Measurements from ENCODE around the gene PNPLA6. TPM values are rescaled to one million over a fixed set of nuclear protein-coding genes. Genes with fewer than 3 reads are reported as not detected.

PNPLA6 gene
- total RNA-seq, 1 experiment from 2014 or later = 65.8 TPM

DNA sequence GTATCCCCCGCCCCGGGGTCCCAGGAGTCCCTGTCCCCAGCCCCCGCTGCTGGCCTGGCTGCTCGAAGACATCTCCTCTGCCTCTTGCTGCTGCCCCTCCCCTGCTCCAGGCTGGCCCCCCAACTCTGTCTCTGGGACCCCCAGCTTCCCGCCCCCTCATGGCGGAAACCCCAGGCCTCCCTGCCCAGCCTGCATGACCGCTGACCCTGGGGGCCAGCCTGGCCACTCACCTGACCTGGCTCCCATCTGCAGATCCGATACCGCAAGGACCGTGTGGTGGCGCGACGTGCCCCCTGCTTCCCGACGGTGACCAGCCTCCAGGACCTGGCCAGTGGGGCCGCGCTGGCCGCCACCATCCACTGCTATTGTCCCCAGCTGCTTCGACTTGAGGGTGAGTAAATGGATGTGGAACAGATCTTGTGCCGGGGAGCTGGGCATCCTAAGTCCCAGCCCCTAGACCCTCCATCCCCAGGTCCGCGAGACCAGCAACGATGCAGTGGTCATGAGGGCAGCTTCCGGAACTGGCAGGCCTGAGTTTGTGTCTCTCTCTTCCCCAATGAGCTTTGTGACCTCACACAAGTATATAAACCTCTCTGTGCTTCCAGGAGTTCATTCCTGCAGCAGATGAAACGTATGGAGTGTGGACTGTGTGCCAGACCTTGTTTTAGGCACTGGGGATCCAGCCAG, 72.5 kb downstream of the PNPLA6 start:
- no peaks in the 10 kb centered on the region for H3K9me3 ChIP-seq (ENCODE audit: low read length)
- H3K79me2 ChIP-seq (ENCODE audit: low read length) = no peaks in the 10 kb centered on the region
- no peaks in the 10 kb centered on the region for H3K9me2 ChIP-seq (replicated peaks; ENCODE audit: insufficient read depth, low read length)
- H3K4me3 ChIP-seq (ENCODE audit: low read length) = no peak overlapping the region
- H3K27ac ChIP-seq (ENCODE audit: low read length) = no peak overlapping the region
- H3K9ac ChIP-seq (ENCODE audit: low read length) = no peak overlapping the region
- H4K20me1 ChIP-seq (ENCODE audit: insufficient read depth, low read depth, low read length) = no peaks in the 10 kb centered on the region
- no peak overlapping the region for H3K4me2 ChIP-seq (ENCODE audit: low read depth, low read length, poor library complexity, severe bottlenecking)
- H3K36me3 ChIP-seq (ENCODE audit: insufficient read depth, low read length) = no peaks in the 10 kb centered on the region
- no peaks in the 10 kb centered on the region for H3K27me3 ChIP-seq (ENCODE audit: low read length)
- DNase-seq = no peak
- H3K4me1 ChIP-seq (ENCODE audit: low read length) = no peaks in the 10 kb centered on the region
- no peak overlapping the region for H2AFZ ChIP-seq (ENCODE audit: low read length)

DNA sequence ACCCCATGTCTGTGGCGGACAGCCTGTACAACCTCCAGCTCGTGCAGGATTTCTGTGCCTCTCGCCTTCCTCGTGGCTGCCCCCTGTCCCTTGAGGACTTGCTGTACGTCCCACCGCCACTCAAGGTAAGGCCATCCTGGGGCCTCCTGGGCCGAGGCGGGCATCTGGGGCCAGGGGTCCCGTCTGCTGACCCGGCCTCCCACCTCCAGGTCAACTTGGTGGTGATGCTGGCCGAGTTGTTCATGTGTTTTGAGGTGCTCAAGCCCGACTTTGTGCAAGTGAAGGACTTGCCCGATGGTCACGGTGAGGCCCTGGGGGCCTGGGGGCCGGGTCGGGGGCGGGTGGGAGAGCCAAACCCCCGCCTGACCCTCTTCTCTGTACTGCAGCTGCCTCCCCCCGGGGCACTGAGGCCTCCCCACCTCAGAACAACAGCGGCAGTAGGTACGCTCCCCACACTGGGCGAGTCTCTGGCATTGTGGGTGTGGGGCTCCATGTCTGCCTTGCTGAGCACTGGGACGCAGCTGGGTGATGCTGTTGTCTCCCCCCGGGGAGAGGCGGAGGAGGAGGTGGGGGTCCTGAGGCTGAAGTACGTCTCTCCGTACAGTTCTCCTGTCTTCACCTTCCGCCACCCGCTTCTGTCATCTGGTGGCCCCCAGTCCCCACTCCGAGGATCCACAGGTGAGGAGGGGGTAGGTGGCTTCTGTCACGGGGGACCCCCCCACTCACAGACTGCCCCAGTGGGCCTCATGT, 75.1 kb downstream of the PNPLA6 start:
- Histone ChIP-seq H3K36me3 (ENCODE audit: insufficient read depth, low read length) (no peaks in the 10 kb centered on the region), H3K79me2 (ENCODE audit: low read length) (no peaks in the 10 kb centered on the region), H3K4me2 (ENCODE audit: low read depth, low read length, poor library complexity, severe bottlenecking) (no peak overlapping the region), H3K9ac (ENCODE audit: low read length) (no peak overlapping the region), H4K20me1 (ENCODE audit: insufficient read depth, low read depth, low read length) (no peaks in the 10 kb centered on the region), H3K4me1 (ENCODE audit: low read length) (no peaks in the 10 kb centered on the region), H3K27ac (ENCODE audit: low read length) (no peak overlapping the region), H3K27me3 (ENCODE audit: low read length) (no peaks in the 10 kb centered on the region), H3K4me3 (ENCODE audit: low read length) (no peak overlapping the region), H3K9me2 (replicated peaks; ENCODE audit: insufficient read depth, low read length) (no peaks in the 10 kb centered on the region), H3K9me3 (ENCODE audit: low read length) (no peaks in the 10 kb centered on the region), H2AFZ (ENCODE audit: low read length) (no peak overlapping the region)
- DNase-seq = no peak

Small RNA genes within 50 kb of the gene (small RNA-seq; reads per million reads assigned to genes)
- gene AC008878.2 = not detected

Other genes starting within 250 kb of the PNPLA6 start
- gene INSR, start 241.3 kb upstream of the PNPLA6 start, total RNA-seq (2014; rRNA removed; shearing (Covaris generic); ENCODE audit: low replicate concordance) = 0.04 TPM in 1 of 2 replicates, not detected in the other
- 9.4 and 21.8 TPM in 2 replicates for gene ARHGEF18, start 186.8 kb upstream of the PNPLA6 start, total RNA-seq (2014; rRNA removed; shearing (Covaris generic); ENCODE audit: low replicate concordance)
- 1.0 and 1.8 TPM in 2 replicates for gene PEX11G, start 46.7 kb upstream of the PNPLA6 start, total RNA-seq (2014; rRNA removed; shearing (Covaris generic); ENCODE audit: low replicate concordance)
- not detected in 2 replicates for gene ZNF358, start 19.6 kb upstream of the PNPLA6 start, total RNA-seq (2014; rRNA removed; shearing (Covaris generic); ENCODE audit: low replicate concordance)
- 1.9 and 3.9 TPM in 2 replicates for gene MCOLN1, start 13.1 kb upstream of the PNPLA6 start, total RNA-seq (2014; rRNA removed; shearing (Covaris generic); ENCODE audit: low replicate concordance)
- gene CAMSAP3, start 60.1 kb downstream of the PNPLA6 start, total RNA-seq (2014; rRNA removed; shearing (Covaris generic); ENCODE audit: low replicate concordance) = 0.36 TPM in 1 of 2 replicates, not detected in the other
- gene XAB2, start 93.8 kb downstream of the PNPLA6 start, total RNA-seq (2014; rRNA removed; shearing (Covaris generic); ENCODE audit: low replicate concordance) = 20.2 and 36.2 TPM in 2 replicates
- 15.5 and 51.5 TPM in 2 replicates for gene PET100, start 94.1 kb downstream of the PNPLA6 start, total RNA-seq (2014; rRNA removed; shearing (Covaris generic); ENCODE audit: low replicate concordance)
- 0.65 TPM in 1 of 2 replicates, not detected in the other for gene PCP2, start 98.0 kb downstream of the PNPLA6 start, total RNA-seq (2014; rRNA removed; shearing (Covaris generic); ENCODE audit: low replicate concordance)
- gene STXBP2, start 101.4 kb downstream of the PNPLA6 start, total RNA-seq (2014; rRNA removed; shearing (Covaris generic); ENCODE audit: low replicate concordance) = 36.5 and 61.3 TPM in 2 replicates
- not detected in 2 replicates for gene RETN, start 133.3 kb downstream of the PNPLA6 start, total RNA-seq (2014; rRNA removed; shearing (Covaris generic); ENCODE audit: low replicate concordance)
- gene MCEMP1, start 141.4 kb downstream of the PNPLA6 start, total RNA-seq (2014; rRNA removed; shearing (Covaris generic); ENCODE audit: low replicate concordance) = not detected in 2 replicates
- 52.1 and 116 TPM in 2 replicates for gene TRAPPC5, start 145.1 kb downstream of the PNPLA6 start, total RNA-seq (2014; rRNA removed; shearing (Covaris generic); ENCODE audit: low replicate concordance)
- gene FCER2, start 166.4 kb downstream of the PNPLA6 start, total RNA-seq (2014; rRNA removed; shearing (Covaris generic); ENCODE audit: low replicate concordance) = 0.14 TPM in 1 of 2 replicates, not detected in the other
- not detected in 2 replicates for gene CLEC4G, start 196.4 kb downstream of the PNPLA6 start, total RNA-seq (2014; rRNA removed; shearing (Covaris generic); ENCODE audit: low replicate concordance)
- not detected in 2 replicates for gene CD209, start 211.8 kb downstream of the PNPLA6 start, total RNA-seq (2014; rRNA removed; shearing (Covaris generic); ENCODE audit: low replicate concordance)
- gene CLEC4M, start 227.5 kb downstream of the PNPLA6 start, total RNA-seq (2014; rRNA removed; shearing (Covaris generic); ENCODE audit: low replicate concordance) = not detected in 2 replicates